SK-N-MC (cell line): ENCODE results near the gene UNC13B.

Experiments used
- EZH2 ChIP-seq: fragments of 200-600 bp; sonication (generic); IDR thresholded peaks from one replicate; pipeline ENCODE4 v1.6.1; 2017; ENCODE audit warnings: antibody characterized with exemption
- FOXP2 ChIP-seq: optimal IDR thresholded peaks from 2 replicates; pipeline ENCODE3; 2011; ENCODE audit warnings: mild to moderate bottlenecking, moderate library complexity; ENCODE audit not compliant: insufficient read depth; ENCODE audit errors: extremely low read length, control extremely low read depth
- POLR2AphosphoS5 ChIP-seq: IDR thresholded peaks from 2 replicates; pipeline ENCODE4 v1.6.1; 2012; ENCODE audit warnings: mild to moderate bottlenecking, low read depth, low read length, borderline replicate concordance

DNA sequence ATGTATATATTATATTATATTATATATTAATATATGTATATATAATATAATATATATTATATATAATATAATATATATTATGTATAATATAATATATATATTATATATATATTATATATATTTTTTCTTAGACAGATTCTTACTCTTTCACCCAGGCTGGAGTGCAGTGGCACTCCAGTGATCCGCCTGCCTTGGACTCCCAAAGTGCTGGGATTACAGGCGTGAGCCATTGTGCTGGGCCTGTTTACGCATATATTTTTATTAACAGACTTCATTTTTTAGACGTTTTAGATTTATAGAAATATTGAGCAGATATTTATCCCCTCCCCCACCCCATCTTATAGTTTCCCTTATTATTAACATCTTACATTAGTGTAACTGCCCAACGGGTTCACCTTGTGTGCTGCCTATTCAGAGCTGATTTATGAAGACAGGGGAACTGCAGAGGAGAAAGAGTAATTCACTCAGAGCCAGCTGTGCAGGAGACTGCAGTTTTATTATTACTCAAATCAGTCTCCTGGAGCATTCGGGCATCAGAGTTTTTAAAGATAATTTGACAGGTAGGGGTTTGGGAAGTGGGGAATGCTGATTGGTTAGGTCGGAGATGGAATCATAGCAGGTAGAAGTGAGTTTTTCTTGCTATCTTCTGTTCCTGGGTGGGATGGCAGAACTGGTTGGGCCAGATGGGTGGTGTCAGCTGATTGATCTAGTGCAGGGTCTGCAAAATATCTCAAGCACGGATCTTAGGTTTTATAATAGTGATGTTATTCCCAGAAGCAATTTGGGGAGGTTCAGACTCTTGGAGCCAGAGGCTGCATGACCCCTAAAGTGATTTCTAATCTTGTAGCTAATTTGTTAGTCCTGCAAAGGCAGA is 93.4 kb downstream of the UNC13B start:
- TF ChIP-seq POLR2AphosphoS5 (no peak), EZH2 (no peak), FOXP2 (no peak)
